Thyroid gland (tissue), 4 donors: ENCODE results near the gene KLHL35.

Experiments used
- POLR2A ChIP-seq, 2 donors: fragments of 450-650 bp; IDR thresholded peaks; one replicate each; pipeline ENCODE4 v1.6.1; 2017; ENCODE audit warnings: antibody characterized with exemption in 2 of 2, mild to moderate bottlenecking in 2 of 2, moderate library complexity in 1 of 2
- TF ChIP-seq, protein P1 (sequence below), 6 experiments: fragments of 200-600 bp in 3 of 6; fragments of 450-650 bp in 3 of 6; sonication (generic) in 3 of 6; IDR thresholded peaks; one replicate each; pipeline ENCODE4 v1.5.1; 2016 to 2019; ENCODE audit warnings: antibody characterized with exemption in 6 of 6, mild to moderate bottlenecking in 2 of 6, inconsistent platforms in 1 of 6, moderate library complexity in 1 of 6

DNA sequence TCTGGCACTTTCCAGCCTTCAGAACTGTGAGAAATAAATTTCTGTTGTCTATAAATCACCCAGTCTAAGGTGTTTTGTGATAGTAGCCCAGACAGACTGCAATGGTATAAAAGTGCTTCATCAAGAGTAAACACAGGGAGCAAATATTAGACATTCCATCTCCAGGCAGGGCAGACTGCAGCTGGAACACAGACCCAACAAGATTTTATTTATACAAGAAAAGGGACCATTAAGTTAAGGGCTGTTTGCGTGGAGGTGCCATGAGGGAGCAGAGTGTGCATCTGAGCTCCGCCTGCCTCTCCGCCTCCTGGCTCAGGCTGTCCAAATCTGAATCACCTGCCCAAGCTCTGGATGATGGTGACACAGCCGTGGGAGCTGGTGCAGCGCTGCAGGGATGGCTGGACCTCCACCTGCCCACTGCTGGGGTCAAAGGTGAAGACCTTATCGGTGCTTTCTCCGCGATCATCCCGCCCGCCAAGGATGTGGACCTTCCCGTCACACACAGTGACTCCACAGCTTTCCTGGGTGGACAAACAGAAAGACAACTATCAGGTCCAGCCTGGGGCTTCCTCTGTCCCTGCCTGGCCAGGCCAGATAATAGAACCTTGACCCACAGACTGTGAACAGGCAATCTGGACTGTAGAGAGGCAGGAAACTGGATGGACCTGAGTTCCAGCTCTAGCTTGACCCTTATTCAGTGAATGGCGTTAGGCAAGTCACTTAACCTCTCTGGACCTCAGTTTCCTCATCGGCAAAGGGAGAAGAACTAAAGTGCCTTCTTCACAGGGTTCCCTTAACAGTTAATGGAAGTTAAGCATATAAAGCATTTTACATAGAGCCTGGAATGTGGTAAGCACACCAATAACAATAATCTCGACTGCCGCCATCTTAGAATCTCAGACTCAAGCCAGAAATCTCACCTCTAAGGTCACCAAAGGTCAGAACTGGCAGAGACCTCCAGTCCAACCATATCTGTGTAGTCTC, 10.5 kb downstream of the KLHL35 start:
- TF ChIP-seq, protein P1, sequence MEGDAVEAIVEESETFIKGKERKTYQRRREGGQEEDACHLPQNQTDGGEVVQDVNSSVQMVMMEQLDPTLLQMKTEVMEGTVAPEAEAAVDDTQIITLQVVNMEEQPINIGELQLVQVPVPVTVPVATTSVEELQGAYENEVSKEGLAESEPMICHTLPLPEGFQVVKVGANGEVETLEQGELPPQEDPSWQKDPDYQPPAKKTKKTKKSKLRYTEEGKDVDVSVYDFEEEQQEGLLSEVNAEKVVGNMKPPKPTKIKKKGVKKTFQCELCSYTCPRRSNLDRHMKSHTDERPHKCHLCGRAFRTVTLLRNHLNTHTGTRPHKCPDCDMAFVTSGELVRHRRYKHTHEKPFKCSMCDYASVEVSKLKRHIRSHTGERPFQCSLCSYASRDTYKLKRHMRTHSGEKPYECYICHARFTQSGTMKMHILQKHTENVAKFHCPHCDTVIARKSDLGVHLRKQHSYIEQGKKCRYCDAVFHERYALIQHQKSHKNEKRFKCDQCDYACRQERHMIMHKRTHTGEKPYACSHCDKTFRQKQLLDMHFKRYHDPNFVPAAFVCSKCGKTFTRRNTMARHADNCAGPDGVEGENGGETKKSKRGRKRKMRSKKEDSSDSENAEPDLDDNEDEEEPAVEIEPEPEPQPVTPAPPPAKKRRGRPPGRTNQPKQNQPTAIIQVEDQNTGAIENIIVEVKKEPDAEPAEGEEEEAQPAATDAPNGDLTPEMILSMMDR (IDR thresholded peaks at IDR 0.05): no peak
- TF ChIP-seq POLR2A (IDR thresholded peaks at IDR 0.05): no peak
